H9 (cell line): Measurements from ENCODE around the gene DSTN. TPM values are rescaled to one million over a fixed set of nuclear protein-coding genes. Genes with fewer than 3 reads are reported as not detected.

Source experiments
- DNase-seq: peaks from one replicate; pipeline ENCODE4 v3.0.0-alpha.2; 2017
- H2AFZ ChIP-seq: one replicate; pipeline ENCODE4 v1.6.1; 2013; ENCODE audit warnings: mild to moderate bottlenecking, low read length, control low read depth, moderate library complexity
- H2AK5ac ChIP-seq: 2 replicates; pipeline ENCODE4 v1.6.1; 2013; ENCODE audit warnings: low read length, control low read depth, mixed read lengths; ENCODE audit not compliant: insufficient read length
- H2BK120ac ChIP-seq: one replicate; pipeline ENCODE4 v1.6.1; 2013; ENCODE audit warnings: low read depth, mild to moderate bottlenecking, low read length, control low read depth, inconsistent platforms; ENCODE audit not compliant: poor library complexity, severe bottlenecking
- H2BK12ac ChIP-seq: 2 replicates; pipeline ENCODE4 v1.6.1; 2013; ENCODE audit warnings: low read length, control low read depth, mixed read lengths, low read depth; ENCODE audit not compliant: insufficient read length
- H2BK15ac ChIP-seq: 2 replicates; pipeline ENCODE4 v1.6.1; 2013; ENCODE audit warnings: low read depth, low read length, control low read depth
- H2BK20ac ChIP-seq: one replicate; pipeline ENCODE4 v1.6.1; 2013; ENCODE audit warnings: low read depth, mild to moderate bottlenecking, low read length, control low read depth, inconsistent platforms; ENCODE audit not compliant: poor library complexity, severe bottlenecking
- H2BK5ac ChIP-seq: 2 replicates; pipeline ENCODE4 v1.6.1; 2013; ENCODE audit warnings: low read length, control low read depth, mixed read lengths; ENCODE audit not compliant: insufficient read length
- H3K14ac ChIP-seq: 2 replicates; pipeline ENCODE4 v1.6.1; 2013; ENCODE audit warnings: low read length, control low read depth; ENCODE audit not compliant: insufficient read depth
- H3K18ac ChIP-seq: 2 replicates; pipeline ENCODE4 v1.6.1; 2013; ENCODE audit warnings: low read depth, mild to moderate bottlenecking, mixed read lengths, low read length, control low read depth; ENCODE audit not compliant: insufficient read length
- H3K23ac ChIP-seq: 2 replicates; pipeline ENCODE4 v1.6.1; 2013; ENCODE audit warnings: low read length, control low read depth, mixed read lengths, low read depth; ENCODE audit not compliant: insufficient read length
- H3K23me2 ChIP-seq: 2 replicates; pipeline ENCODE4 v1.6.1; 2013; ENCODE audit warnings: low read depth, mild to moderate bottlenecking, mixed read lengths, low read length, control low read depth; ENCODE audit not compliant: insufficient read length, poor library complexity, severe bottlenecking
- H3K27ac ChIP-seq: 2 replicates; pipeline ENCODE4 v1.5.1; 2013; ENCODE audit warnings: low read length, control low read depth, mixed read lengths, low read depth; ENCODE audit not compliant: insufficient read length
- H3K27me3 ChIP-seq: 2 replicates; pipeline ENCODE4 v1.6.1; 2013; ENCODE audit warnings: low read length, control low read depth, inconsistent platforms; ENCODE audit not compliant: insufficient read depth
- H3K4ac ChIP-seq: 2 replicates; pipeline ENCODE4 v1.6.1; 2013; ENCODE audit warnings: low read depth, mild to moderate bottlenecking, control low read depth, inconsistent platforms, low read length, moderate library complexity
- H3K4me1 ChIP-seq: 2 replicates; pipeline ENCODE4 v1.6.1; 2013; ENCODE audit warnings: low read length, control low read depth, inconsistent platforms; ENCODE audit not compliant: insufficient read depth
- H3K4me2 ChIP-seq: 2 replicates; pipeline ENCODE4 v1.6.1; 2013; ENCODE audit warnings: low read length, control low read depth, mixed read lengths; ENCODE audit not compliant: insufficient read length, insufficient read depth
- H3K56ac ChIP-seq: 2 replicates; pipeline ENCODE4 v1.6.1; 2013; ENCODE audit warnings: low read depth, mild to moderate bottlenecking, mixed read lengths, low read length, control low read depth; ENCODE audit not compliant: insufficient read length
- H3K79me1 ChIP-seq: 2 replicates; pipeline ENCODE4 v1.6.1; 2013; ENCODE audit warnings: low read depth, mild to moderate bottlenecking, moderate library complexity, low read length, control low read depth, inconsistent platforms; ENCODE audit not compliant: insufficient read depth, poor library complexity, severe bottlenecking
- H3K79me2 ChIP-seq: 2 replicates; pipeline ENCODE4 v1.6.1; 2013; ENCODE audit warnings: low read length, control low read depth, inconsistent platforms; ENCODE audit not compliant: insufficient read depth
- H3K9ac ChIP-seq: 2 replicates; pipeline ENCODE4 v1.6.1; 2013; ENCODE audit warnings: low read length, control low read depth, mixed read lengths; ENCODE audit not compliant: insufficient read length; ENCODE audit errors: extremely low read depth
- H3K9me3 ChIP-seq: one replicate; pipeline ENCODE4 v1.6.1; 2013; ENCODE audit warnings: low read depth, low read length, inconsistent platforms; ENCODE audit not compliant: control insufficient read depth
- H3T11ph ChIP-seq: one replicate; pipeline ENCODE4 v1.6.1; 2013; ENCODE audit warnings: mild to moderate bottlenecking, low read length, control low read depth, inconsistent platforms
- H4K20me1 ChIP-seq: one replicate; pipeline ENCODE4 v1.6.1; 2013; ENCODE audit not compliant: control insufficient read depth, insufficient read length, insufficient read depth
- H4K5ac ChIP-seq: 2 replicates; pipeline ENCODE4 v1.6.1; 2013; ENCODE audit warnings: low read depth, mild to moderate bottlenecking, mixed read lengths, low read length, control low read depth; ENCODE audit not compliant: insufficient read length
- H4K8ac ChIP-seq: replicated peaks from 2 replicates; pipeline ENCODE4 v1.6.1; 2013; ENCODE audit warnings: low read length, control low read depth, mixed read lengths, low read depth; ENCODE audit not compliant: insufficient read length
- H4K91ac ChIP-seq: 2 replicates; pipeline ENCODE4 v1.6.1; 2013; ENCODE audit warnings: low read depth, mild to moderate bottlenecking, moderate library complexity, mixed read lengths, low read length, control low read depth; ENCODE audit not compliant: insufficient read length
- H3K27ac Mint-ChIP-seq, 3 experiments: 2 replicates in 2 of 3; 3 replicates in 1 of 3; pipeline ENCODE4 v1.8.0; 2020 to 2021; ENCODE audit warnings: mixed read lengths in 3 of 3, mild to moderate bottlenecking in 1 of 3, moderate library complexity in 1 of 3
- H3K27me3 Mint-ChIP-seq: 2 replicates; pipeline ENCODE4 v1.8.0; 2021; ENCODE audit warnings: low read depth, mild to moderate bottlenecking, moderate library complexity, mixed read lengths
- H3K36me3 Mint-ChIP-seq, 3 experiments: 2 replicates in 2 of 3; 3 replicates in 1 of 3; pipeline ENCODE4 v1.8.0; 2020 to 2021; ENCODE audit warnings: low read depth in 3 of 3, mixed read lengths in 3 of 3; ENCODE audit not compliant: insufficient read depth in 1 of 3
- H3K4me1 Mint-ChIP-seq, 2 experiments: 2 replicates each; pipeline ENCODE4 v1.8.0; 2020; ENCODE audit warnings: mixed read lengths in 2 of 2
- H3K4me3 Mint-ChIP-seq, 2 experiments: 2 replicates in 1 of 2; 3 replicates in 1 of 2; pipeline ENCODE4 v1.8.0; 2020 to 2021; ENCODE audit warnings: mild to moderate bottlenecking in 2 of 2, mixed read lengths in 2 of 2, moderate library complexity in 1 of 2
- H3K9me3 Mint-ChIP-seq, 2 experiments: 2 replicates in 1 of 2; 3 replicates in 1 of 2; pipeline ENCODE4 v1.8.0; 2020; ENCODE audit warnings: mild to moderate bottlenecking in 2 of 2, mixed read lengths in 2 of 2, moderate library complexity in 1 of 2
- WGBS: extraction: QIAGEN DNeasy Blood & Tissue Kit; methylation state at CpG from one replicate; pipeline ENCODE4 v1.1.7; 2013; ENCODE audit warnings: missing lambda C conversion rate, low lambda C conversion rate, mixed read lengths; ENCODE audit not compliant: insufficient read length; ENCODE audit errors: extremely low coverage; 5-methylcytosine and 5-hydroxymethylcytosine counted together
- total RNA-seq: library from RNA; stranded (reverse); gene quantifications from 2 replicates; pipeline ENCODE4 v1.2.1, GENCODE V29; 2021
- TF ChIP-seq, protein P1 (sequence below): fragments of 200-600 bp; sonication (generic); conservative IDR thresholded peaks from 3 replicates; pipeline ENCODE4 v1.8.0; 2021; ENCODE audit warnings: antibody characterized with exemption, mild to moderate bottlenecking

DSTN gene
- total RNA-seq, 1 experiment from 2014 or later = 145 TPM

DNA sequence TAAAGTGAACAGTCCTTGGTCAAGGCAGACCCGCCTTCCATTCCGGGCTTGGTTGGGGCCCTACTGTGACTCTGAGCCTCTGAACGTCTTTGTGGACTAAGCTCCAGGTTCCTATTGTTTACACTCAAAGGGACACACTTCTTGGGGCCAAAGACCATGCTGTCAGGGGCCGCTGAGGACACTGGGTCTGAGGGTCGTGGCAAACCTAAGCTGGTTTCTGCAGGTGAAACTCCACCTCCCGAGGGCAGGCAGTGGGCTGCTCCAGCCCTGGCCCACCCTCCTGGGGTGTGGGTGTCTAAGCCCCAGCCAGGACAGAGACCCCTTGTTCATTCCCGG is 43.1 kb downstream of the DSTN start:
- Histone ChIP-seq H4K20me1 (no peaks in the 10 kb centered on the region), H2BK20ac (no peak overlapping the region), H3K23me2 (no peaks in the 10 kb centered on the region), H2AK5ac (no peak overlapping the region), H3K9ac (no peak overlapping the region), H3K9me3 (no peaks in the 10 kb centered on the region), H3K27ac (no peak overlapping the region), H4K5ac (no peak overlapping the region), H3T11ph (no peak overlapping the region), H3K23ac (no peak overlapping the region), H3K27me3 (no peaks in the 10 kb centered on the region), H3K4ac (no peak overlapping the region), H3K18ac (no peak overlapping the region), H4K8ac (no peak overlapping the region), H2BK12ac (no peak overlapping the region), H2BK5ac (no peak overlapping the region), H3K79me2 (no peaks in the 10 kb centered on the region), H3K56ac (no peak overlapping the region), H3K4me1 (no peaks in the 10 kb centered on the region), H3K14ac (no peak overlapping the region; the same call in 1 of the 2 replicates), H3K4me2 (no peak overlapping the region), H2AFZ (no peak overlapping the region), H2BK120ac (no peak overlapping the region), H3K79me1 (no peaks in the 10 kb centered on the region), H4K91ac (no peak overlapping the region), H2BK15ac (no peak overlapping the region)
- Mint-ChIP-seq H3K27me3 (no peaks in the 10 kb centered on the region; the same call in 1 of the 2 replicates), H3K9me3 (no peaks in the 10 kb centered on the region), H3K4me3 (no peak overlapping the region), H3K4me1 (peaks cover 7 to 14% of the 10 kb centered on the region in 2 experiments), H3K36me3 (peaks cover 3 to 22% (median 9%) of the 10 kb centered on the region in 3 experiments; a peak in 6 of 7 replicates), H3K27ac (peak overlapping the region in 2 of 3 experiments; percentile 77 to 93; a peak in 1 of 7 replicates)
- no CpG with 5 or more reads among the region's 7 CpGs for WGBS
- DNase-seq = no peak
- TF ChIP-seq, protein P1, sequence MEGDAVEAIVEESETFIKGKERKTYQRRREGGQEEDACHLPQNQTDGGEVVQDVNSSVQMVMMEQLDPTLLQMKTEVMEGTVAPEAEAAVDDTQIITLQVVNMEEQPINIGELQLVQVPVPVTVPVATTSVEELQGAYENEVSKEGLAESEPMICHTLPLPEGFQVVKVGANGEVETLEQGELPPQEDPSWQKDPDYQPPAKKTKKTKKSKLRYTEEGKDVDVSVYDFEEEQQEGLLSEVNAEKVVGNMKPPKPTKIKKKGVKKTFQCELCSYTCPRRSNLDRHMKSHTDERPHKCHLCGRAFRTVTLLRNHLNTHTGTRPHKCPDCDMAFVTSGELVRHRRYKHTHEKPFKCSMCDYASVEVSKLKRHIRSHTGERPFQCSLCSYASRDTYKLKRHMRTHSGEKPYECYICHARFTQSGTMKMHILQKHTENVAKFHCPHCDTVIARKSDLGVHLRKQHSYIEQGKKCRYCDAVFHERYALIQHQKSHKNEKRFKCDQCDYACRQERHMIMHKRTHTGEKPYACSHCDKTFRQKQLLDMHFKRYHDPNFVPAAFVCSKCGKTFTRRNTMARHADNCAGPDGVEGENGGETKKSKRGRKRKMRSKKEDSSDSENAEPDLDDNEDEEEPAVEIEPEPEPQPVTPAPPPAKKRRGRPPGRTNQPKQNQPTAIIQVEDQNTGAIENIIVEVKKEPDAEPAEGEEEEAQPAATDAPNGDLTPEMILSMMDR = no peak
